ENCODE data around the gene ZDHHC11B.
"Not testable (repeated sequence)": the region's sequence is repeated elsewhere in the genome, so short reads cannot be mapped to it uniquely, and the experiment has no call there.

The ZDHHC11B gene, protein sequence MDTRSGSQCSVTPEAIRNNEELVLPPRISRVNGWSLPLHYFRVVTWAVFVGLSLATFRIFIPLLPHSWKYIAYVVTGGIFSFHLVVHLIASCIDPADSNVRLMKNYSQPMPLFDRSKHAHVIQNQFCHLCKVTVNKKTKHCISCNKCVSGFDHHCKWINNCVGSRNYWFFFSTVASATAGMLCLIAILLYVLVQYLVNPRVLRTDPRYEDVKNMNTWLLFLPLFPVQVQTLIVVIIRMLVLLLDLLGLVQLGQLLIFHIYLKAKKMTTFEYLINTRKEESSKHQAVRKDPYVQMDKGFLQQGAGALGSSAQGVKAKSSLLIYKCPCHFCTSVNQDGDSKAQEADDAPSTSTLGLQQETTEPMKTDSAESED

DNA sequence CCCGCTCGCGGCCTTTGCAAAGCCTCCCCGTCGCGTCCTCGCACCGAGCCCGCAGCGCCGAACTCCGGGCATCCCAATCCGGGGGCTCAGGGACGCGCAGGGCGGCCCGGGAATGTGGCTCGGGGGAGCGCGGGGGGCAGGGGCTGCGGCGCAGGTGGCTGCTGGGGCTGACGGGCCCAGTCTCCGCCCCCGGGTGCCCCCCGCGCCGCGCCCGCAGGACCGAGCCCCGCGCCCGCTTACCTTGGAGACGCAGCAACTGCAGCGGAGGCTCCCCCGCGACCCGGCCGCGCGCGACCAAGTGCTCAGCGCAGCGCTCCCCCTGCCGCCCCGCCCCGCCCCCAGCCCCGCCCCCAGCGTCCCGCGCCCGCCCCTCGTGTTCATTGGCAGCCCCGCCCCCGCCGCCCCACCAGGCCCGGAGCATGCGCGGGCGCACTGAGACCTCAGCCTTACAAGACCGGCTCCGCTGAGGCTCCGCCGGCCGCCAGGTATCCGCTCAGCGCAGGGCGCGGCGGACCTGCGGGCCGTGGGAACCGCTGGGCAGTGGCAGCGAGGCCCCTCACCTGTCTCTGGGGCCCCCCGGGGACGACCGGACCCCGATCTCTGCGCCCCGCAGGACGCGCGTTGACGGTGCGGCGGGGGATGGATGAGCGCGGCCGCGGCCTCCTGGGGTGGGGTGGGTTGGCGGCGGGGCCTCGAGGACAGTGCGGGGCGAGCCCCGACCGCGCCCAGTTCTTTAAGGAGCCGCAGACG lies at the start of gene ZDHHC11B:
Gene ZDHHC11B, minus strand, starts transcription at position 302 of the 750 bp plus-strand sequence. CDS start 17,810 bp downstream, outside the sequence.
- peak; percentile 83 for DNase-seq

DNA sequence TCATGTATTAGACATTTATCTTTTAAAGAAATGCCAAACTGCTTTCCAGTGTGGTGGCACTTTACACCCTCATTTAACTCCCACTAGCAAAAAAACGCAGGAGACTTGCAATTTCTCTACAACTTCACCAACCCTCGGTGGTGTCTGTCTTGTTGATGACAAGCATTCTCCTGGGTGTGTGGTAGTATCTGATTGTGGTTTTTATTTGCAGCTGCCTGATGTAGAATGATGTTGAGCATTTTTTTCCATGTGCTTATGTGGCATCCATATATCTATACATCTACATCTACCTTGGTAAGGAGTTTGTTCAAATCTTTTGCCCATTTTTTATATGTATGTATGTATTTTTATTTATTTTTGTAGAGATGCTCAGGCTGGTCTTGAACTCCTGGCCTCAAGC lies 49.5 kb upstream of the ZDHHC11B start:
- DNase-seq = not testable (repeated sequence)

DNA sequence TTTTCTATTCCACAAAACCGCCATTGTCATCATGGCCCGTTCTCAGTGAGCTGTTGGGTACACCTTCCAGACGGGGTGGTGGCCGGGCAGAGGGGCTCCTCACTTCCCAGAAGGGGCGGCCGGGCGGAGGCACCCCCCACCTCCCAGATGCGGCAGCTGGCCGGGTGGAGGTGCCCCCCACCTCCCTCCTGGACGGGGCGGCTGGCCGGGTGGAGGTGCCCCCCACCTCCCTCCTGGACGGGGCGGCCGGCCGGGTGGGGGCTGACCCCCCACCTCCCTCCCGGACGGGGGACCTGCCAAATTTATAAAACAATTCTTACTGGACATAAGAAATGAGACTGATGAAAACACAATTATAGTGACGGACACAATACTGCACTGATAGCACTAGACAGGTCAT lies 43.7 kb upstream of the ZDHHC11B start:
- not testable (repeated sequence) for DNase-seq

DNA sequence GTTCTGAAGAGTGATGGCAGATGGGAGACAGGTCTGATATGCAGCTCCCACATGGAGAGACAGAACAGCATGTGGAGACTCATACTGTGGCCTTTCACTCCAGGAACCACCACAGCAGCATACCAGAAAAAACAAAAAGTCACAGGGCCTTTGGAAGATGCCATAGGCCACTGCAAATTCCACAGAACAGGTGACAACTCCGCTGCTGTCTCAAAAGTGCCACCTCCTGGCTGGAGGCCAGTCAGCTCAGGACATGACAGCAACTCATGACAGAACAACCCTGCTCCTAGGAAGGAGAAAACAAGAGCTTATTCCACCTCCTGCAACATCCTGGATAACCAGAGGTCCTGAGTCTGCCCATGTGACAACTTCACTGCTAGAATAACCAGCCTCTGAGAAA lies 41.0 kb upstream of the ZDHHC11B start:
- DNase-seq = not testable (repeated sequence)

DNA sequence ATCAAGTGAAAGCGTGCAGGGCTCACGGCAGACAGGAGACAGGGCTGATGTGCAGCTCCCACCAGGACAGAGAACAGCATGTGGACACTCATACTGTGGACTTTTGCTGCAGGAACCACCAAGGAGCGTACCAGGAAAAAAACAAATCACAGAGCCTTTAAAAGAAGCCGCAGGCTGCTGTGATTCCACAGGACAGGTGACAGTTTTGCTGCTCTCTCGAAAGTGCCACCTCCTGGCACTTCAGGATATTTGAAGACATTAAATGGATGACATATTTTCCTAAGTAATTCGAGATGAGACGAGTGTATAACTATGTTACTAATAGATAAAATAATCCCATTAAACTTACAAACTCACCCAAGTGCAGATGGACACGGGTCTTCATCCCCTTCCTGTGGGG lies 37.0 kb upstream of the ZDHHC11B start:
- DNase-seq = no peak

DNA sequence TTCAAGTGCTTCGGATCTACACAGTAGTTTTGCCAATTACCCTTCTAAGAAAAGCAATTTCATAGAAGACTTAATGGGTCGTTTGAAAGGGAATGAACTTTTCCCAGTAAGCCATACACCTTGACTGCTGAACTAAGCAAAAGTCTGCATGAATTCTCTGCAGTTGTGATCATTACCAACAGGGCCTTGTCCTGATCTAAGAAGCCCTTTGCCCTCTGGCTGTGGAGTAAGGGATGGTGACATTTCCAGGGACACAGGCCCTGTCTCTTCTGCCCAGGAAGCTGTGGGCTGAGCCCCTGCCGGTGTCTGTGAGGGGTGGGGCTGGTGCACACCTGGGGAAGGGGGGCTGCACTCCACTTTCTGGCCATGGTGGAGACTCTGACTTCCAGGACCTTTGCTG lies 35.7 kb upstream of the ZDHHC11B start:
- no peak for DNase-seq

DNA sequence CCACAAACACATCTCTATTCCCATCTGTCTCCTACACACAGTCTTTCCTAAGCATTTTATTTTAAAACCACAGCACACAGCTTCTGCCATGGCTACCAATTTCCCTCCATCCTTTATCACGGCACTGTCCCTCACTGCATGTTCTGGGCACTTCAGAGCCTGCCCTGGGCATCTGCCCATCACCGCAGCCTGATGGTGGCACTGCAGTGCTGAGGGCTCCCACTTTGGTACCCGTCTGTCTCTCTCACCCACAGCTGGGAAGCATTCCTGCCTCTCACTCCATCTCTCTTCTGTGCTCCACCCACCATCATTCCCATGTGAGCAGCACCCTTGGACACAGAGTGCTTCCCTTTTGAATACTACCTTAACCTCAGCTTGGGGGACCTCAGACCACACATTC lies 34.5 kb upstream of the ZDHHC11B start:
- no peak for DNase-seq

DNA sequence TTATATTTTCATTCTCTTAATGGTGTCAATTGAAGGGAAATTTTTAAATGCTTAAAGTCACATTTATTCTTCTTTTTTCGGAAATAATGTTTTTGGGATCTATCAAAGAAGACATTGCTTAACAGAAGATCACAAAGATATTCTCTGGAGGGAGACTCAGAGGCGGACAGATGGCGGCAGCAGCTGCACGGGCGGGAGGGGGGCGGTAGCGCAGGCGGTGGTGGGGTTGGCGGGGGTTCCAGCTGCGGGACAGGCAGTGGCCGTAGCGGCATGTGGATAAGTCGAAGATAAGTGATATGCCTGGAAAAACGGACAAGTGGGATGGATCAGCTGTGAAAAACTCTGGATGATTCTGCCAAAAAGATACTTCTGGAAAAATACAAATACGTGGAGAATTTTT lies 31.6 kb upstream of the ZDHHC11B start:
- no peak for DNase-seq

DNA sequence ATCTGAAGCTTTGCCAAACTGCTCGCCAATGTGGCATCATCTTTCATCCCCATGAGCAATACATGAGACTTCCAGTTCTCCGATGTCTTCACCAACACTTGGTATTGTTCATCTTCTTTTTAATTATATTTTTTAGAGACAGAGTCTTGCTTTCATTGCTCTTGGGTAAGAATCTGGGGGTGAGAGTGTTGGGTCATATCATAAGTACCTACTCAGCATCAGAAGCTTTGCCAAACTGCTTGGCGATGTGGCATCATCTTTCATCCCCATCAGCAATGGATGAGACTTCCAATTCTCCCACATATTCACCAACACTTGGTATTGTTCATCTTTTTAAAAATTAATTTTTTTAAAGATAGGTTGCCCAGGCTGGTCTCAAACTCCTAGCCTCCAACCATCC lies 30.9 kb upstream of the ZDHHC11B start:
- no peak for DNase-seq

DNA sequence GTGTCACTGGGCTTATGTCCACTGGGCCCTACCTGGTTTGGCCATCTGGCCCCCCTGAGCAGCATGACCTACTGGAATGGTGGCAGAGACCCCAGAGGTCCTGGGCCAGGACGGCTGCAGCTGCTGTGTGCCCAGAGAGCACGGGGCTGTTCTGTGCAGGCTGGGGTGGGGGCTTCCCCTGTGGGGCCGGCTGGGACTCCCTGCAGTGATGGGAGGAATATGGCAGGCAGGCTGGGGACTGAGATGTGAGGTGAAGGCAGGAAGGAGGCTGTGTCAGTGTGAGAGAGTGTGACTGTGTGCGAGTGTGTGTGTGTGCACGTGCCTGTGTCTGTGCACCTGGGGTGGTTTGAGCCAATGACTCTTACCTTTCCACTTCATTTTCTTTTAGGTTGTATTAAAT lies 29.0 kb upstream of the ZDHHC11B start:
- not testable (repeated sequence) for DNase-seq

DNA sequence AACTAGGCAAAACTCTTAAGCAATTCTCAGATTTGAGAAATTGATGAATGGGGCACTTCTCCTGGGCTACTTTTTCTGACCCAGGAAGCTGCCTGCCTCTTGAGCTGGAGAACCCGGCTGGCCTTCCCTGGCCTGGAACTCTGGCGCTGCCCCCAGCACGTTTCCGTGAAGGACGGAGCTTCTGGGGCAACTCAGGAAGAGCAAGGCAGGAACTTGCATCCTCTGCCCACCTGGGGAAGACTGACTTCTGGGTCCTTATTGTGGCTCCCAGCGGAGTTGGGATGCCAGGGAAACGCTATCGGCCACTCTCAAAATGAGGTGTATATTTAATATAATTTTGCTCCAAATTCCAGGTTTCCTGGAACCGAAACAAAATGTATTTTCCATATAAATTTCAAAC lies 26.9 kb upstream of the ZDHHC11B start:
- not testable (repeated sequence) for DNase-seq

DNA sequence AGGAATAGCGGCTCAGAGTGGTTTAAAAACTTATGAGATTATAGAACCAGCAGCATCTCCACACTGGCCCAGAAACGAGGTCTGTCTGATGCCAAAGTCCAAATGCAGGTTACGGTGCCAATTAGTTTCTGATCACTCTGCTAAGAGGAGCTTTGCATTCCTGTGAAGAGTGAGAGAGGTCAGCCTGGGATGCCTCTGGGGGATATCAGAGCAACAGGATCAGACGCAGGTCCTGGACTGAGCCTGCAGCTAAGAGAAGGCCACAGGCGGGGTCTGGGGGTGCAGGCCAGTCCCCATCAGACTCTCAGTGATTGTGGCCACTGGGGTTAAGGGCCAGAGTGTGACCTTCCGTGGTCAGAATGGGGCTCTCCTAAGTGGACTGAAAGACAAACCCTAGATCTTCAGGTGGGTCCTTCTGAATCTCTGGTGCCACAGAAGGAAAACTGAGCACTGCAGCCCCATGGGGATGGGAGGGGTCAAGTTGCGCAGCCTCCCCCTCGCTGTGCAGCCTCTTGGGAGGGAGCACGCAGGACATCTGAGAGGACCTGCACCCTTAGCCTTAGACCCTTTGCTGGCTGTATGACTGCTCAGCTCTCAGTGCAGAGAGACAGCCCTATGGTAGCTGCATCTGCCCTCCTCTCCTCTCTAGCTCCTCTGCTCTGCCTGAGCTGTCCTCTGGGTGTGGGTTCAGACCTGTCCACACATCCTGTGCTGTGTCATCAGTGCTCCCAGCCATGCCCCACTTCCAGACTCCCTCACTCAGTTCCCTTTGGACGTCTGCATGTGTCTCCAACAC lies 23.4 kb upstream of the ZDHHC11B start:
- not testable (repeated sequence) for DNase-seq

DNA sequence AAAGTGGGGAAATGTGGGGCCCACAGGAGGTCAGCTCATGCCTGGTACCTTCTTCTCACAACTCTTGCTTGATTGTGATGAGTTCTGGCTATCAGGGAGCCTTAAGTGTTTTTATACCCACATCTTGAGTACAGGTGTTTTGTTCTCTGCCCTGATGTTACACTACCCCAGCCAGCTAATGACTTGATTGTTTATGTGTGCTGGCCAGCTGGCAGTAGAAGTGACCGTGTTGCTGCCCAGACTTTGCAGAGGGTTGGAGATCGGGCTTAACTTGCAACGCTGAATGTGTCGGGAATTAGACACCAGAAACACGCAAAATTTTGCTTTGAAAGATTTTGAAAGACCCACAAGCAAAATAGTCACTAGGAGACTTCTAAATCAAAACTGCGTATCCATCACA lies 16.9 kb upstream of the ZDHHC11B start:
- no peak for DNase-seq

DNA sequence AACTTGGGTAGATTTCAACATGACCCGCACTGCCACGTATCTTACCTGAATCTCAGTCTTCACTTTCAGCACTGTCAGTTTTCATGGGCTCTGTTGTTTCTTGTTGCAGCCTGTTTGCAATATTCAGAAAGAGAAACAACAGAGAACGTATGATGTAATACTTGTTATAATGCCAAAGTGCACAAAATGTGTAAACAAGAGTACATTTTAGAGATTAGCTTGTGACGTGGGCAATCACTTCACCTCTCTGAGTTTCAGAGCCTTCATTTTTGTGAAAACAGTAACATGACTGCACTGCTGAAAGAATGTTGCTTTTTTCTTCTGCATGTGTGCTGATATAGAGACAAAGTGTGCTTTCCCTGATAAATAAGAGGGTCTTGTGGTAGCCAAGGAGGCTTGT lies 16.5 kb upstream of the ZDHHC11B start:
- not testable (repeated sequence) for DNase-seq

DNA sequence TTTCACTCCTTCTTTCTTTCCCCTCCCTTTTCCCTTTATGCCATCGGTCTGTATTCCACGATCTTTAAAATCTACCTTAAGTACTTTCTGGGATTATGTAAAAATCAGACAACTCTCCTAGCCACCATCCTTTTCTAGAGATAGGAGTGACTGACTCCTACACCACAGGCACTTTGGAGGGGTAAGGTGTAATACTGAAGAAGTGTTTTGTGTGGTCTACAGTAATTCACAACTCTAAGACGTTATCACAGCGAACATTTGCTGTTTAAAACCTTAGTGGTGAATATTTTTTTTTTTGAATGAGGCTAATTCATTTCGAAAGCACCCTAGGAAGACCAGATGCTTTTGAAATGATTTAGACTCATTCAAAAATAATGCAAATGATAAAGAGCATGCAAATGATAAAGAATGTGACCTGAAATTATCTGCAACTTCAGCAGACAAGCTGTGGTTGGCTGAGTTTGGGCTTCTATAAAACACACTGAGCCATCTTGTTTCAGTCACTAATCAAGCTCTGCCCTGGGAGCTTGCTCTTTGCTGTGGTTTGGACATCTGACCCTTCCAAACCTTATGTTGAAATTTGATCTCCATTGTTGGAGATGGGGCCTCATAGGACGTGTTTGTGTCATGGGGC lies 14.1 kb upstream of the ZDHHC11B start:
- not testable (repeated sequence) for DNase-seq

DNA sequence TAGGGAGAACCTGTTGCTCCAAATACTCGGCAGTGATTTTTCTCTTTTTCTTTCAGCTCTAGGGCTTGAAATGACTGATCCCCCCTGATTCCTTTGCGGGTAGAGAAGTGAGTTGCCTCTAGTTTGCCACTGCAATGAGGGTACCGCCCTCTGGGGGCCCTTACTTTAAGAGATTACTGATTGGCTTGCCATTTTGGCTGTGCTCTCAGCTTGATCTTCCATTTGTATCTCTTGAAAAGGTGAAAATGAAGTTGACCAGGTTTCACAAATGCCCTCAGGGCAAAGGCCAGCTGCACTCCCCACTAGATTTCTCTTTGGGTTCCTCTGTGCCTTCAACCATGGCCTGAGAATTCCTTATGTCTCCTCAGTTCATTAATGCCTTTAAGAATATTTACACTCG lies 13.5 kb upstream of the ZDHHC11B start:
- DNase-seq = not testable (repeated sequence)

DNA sequence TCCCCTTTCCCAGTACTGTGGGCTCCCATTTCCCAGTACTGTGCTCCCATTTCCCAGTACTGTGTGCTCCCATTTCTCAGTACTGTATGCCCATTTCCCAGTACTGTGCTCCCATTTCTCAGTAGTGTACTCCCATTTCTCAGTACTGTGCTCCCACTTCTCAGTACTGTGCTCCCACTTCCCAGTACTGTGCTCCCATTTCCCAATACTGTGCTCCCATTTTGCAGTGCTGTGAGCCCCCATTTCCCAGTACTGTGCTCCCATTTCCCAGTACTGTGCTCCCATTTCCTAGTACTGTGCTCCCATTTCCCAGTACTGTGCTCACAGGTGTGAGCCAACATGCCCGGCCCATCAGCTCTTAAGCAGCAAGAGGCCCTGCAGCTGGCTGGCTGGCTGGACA lies 11.3 kb upstream of the ZDHHC11B start:
- DNase-seq = not testable (repeated sequence)

DNA sequence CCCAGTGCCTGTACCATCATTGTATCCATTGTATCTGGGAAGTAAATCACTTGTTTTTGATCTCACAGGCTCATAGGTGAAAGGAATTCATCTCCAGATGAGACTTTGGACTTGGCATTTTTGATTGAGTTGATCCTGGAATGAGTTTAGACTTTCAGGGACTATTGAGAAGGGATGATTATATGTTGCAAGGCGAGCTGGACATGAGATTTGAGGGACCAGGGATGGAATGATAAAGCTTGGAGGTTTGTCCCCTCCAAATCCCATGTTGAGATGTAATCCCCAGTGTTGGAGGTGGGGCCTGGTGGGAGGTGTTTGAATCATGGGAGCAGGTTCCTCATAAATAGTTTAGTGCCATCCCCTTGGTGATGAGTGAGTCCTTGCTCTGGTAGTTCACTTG lies 10.4 kb upstream of the ZDHHC11B start:
- DNase-seq = not testable (repeated sequence)

DNA sequence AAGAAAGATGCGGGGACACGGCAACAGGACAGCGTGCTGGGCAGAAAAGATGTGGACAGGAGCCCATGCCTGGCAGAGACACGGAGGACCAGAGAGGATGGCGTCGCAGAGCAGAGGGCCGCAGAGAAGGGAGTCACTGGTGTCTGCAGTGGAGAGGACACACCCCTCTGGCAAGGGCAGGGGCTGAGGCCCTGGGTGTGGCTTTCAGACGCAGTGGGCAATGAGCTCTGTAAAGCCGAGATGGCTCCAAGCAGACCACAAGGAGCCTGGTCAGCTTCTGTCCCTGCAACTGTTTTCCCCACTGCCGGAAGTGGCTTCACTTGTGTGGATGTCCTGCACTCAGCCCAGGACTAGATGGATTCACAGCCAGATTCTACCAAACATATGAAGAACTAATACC lies 4.2 kb upstream of the ZDHHC11B start:
- not testable (repeated sequence) for DNase-seq

DNA sequence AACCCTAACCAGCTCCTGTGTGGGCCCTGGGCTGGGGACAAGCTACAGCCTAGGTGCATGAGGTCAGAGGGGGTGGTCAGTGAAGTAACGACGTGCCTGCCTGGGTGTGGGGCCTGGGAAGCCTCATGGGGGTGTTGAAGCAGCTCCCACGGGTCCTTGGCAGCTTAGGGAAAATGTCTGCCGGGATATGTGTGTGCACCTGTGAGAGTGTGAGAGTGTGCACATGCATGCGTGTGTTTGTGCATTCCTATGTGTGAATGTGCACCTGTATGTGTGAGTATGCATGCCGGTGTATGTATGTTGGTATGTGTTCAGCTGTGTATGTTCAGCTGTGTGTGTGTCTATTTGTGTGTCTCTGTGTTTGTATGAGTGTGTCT lies 3.3 kb upstream of the ZDHHC11B start:
- DNase-seq = not testable (repeated sequence)

DNA sequence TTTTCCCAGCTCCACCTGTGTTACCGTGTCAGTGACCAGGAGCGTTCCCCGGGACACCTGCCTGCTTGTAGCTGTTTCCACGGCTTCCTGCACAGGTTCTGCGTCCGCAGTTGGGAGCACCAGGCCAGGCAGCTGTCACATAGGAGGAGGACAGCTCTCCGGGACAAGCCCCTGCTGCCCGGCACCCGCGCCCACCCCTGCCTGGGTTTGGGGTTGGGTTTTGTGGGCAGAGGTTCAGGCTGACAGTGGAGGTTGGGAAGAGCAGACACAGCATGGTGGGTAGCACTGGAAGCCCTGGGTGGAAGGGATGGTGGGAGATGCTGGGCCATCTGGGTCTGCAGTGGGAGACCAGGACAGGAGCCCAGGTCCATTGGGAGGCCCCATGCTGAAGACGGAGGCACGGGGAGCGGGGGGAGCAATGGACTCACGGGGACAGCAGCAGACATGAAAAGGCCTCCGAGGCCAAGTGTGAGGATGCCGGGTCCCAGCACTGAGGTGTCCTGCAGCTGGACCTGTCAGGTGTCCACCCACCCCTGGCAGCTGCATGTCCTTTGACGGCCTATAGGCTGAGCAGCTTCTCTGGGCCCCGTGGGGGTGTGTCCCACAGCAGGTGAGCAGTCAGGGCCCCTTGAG lies 2.8 kb upstream of the ZDHHC11B start:
- not testable (repeated sequence) for DNase-seq

DNA sequence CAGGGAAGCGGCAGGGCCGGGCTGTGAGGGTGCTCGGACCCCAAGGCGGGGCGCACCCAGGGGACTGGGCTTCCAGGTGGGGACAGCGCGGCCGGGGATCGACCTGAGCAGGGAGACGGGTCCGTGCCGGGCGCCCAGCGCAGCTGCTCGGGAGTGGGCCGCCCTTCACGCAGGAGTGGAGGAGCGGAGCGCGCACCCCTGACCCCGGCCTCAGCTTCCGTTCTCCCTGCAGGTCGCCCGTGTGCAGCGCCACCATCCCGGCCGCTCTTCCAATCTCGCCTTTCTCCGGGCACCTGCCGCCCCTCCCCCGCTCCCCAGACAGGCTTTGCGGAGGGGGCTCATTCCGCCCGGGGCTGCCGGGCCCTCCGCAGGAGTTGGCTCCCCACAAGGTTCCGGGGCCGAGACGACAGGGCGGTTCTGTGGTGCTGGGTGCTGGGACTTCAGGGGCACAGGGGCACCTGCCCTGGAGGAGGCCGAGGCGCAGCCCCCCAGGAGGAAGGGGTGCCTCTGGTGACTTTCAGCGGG lies 714 bp upstream of the ZDHHC11B start:
- not testable (repeated sequence) for DNase-seq

Data from COR-L47 (cell line).